B cell (primary cell): ENCODE measurements around the gene ADCY1. TPM values are rescaled to one million over a fixed set of nuclear protein-coding genes. Genes with fewer than 3 reads are reported as not detected.

Source experiments
- ATAC-seq: fragments of 200-7000 bp; cut with Tn5 transposase; one replicate; pipeline ENCODE4 v1.10.0; 2021; ENCODE audit warnings: low read depth, mild to moderate bottlenecking, moderate number of reproducible peaks, moderate library complexity
- CTCF ChIA-PET: fragments of 350-600 bp; sonication (Branson Sonifier 250); formaldehyde crosslinking; loops from one replicate; lab custom pipeline; 2021; ENCODE audit warnings: antibody characterized with exemption, inconsistent platforms; lab: Charles Lee
- POLR2A ChIA-PET: fragments of 350-600 bp; sonication (Branson Sonifier 250); formaldehyde crosslinking; loops from one replicate; lab custom pipeline; 2021; ENCODE audit warnings: antibody characterized with exemption; lab: Charles Lee
- DNase-seq: peaks from one replicate; pipeline ENCODE4 v3.0.0; 2013
- H2AFZ ChIP-seq: 2 replicates; pipeline ENCODE4 v1.6.1; 2012; ENCODE audit warnings: mild to moderate bottlenecking, low read depth, low read length; ENCODE audit not compliant: insufficient read depth, poor library complexity, severe bottlenecking
- H3K27ac ChIP-seq, 2 donors: 1 replicate in 1 of 2; 2 replicates in 1 of 2; pipeline ENCODE4 v1.5.1; 2012 to 2013; ENCODE audit warnings: low read length in 2 of 2, mild to moderate bottlenecking in 2 of 2, moderate library complexity in 1 of 2
- H3K27me3 ChIP-seq, 4 experiments: fragments of 200-600 bp in 1 of 4; sonication (generic) in 1 of 4; replicated peaks in 1 of 4; 1 replicate in 2 of 4; 2 replicates in 2 of 4; pipeline versions ENCODE4 v1.6.1 to v1.7.0; 2013 to 2016; ENCODE audit warnings: low read length in 3 of 4, mild to moderate bottlenecking in 2 of 4, mixed read lengths in 1 of 4, moderate library complexity in 1 of 4; ENCODE audit not compliant: insufficient read depth in 4 of 4, control insufficient read depth in 3 of 4; ENCODE audit errors: control extremely low read depth in 1 of 4
- H3K36me3 ChIP-seq, 2 experiments: replicated peaks in 1 of 2; 1 replicate in 1 of 2; 2 replicates in 1 of 2; pipeline versions ENCODE4 v1.6.1 to v1.7.1; 2013; ENCODE audit warnings: low read length in 1 of 2; ENCODE audit not compliant: insufficient read depth in 2 of 2, control insufficient read depth in 1 of 2; ENCODE audit errors: control extremely low read depth in 1 of 2, extremely low read depth in 1 of 2
- H3K4me1 ChIP-seq, 2 donors: fragments of 200-600 bp in 1 of 2; sonication (generic) in 1 of 2; 1 replicate in 1 of 2; 2 replicates in 1 of 2; pipeline versions ENCODE4 v1.5.1 to v1.6.1; 2013 to 2017; ENCODE audit warnings: low read length in 2 of 2; ENCODE audit not compliant: control insufficient read depth in 2 of 2, insufficient read depth in 2 of 2
- H3K4me2 ChIP-seq: replicated peaks from 2 replicates; pipeline ENCODE3; 2012; ENCODE audit warnings: mild to moderate bottlenecking, low read depth, low read length; ENCODE audit not compliant: poor library complexity, severe bottlenecking
- H3K4me3 ChIP-seq, 5 experiments: fragments of 200-600 bp in 1 of 5; sonication (generic) in 1 of 5; 1 replicate in 3 of 5; 2 replicates in 2 of 5; pipeline versions ENCODE4 v1.5.1 to v1.7.0; 2011 to 2016; ENCODE audit warnings: low read length in 4 of 5, mild to moderate bottlenecking in 4 of 5, low read depth in 2 of 5, control low read depth in 1 of 5, moderate library complexity in 1 of 5; ENCODE audit not compliant: insufficient read depth in 1 of 5; ENCODE audit errors: control extremely low read depth in 1 of 5, extremely low read depth in 1 of 5
- H3K79me2 ChIP-seq: fragments of 200-600 bp; sonication (generic); one replicate; pipeline ENCODE4 v1.6.0; 2016; ENCODE audit warnings: low read length; ENCODE audit not compliant: control insufficient read depth, insufficient read depth
- H3K9ac ChIP-seq: fragments of 200-600 bp; sonication (generic); 2 replicates; pipeline ENCODE4 v1.6.1; 2017; ENCODE audit warnings: mild to moderate bottlenecking, low read length, moderate library complexity
- H3K9me3 ChIP-seq, 3 donors: one replicate each; pipeline versions ENCODE4 v1.6.1 to v1.7.1; 2013; ENCODE audit warnings: low read length in 2 of 3; ENCODE audit not compliant: control insufficient read depth in 2 of 3, insufficient read depth in 1 of 3; ENCODE audit errors: control extremely low read depth in 1 of 3
- H4K20me1 ChIP-seq: 2 replicates; pipeline ENCODE4 v1.6.0; 2012; ENCODE audit warnings: mild to moderate bottlenecking, low read length; ENCODE audit not compliant: insufficient read depth, control insufficient read depth, poor library complexity, severe bottlenecking
- H3K27ac Mint-ChIP-seq: one replicate; pipeline ENCODE4 v1.8.0; 2021; ENCODE audit warnings: mixed read lengths
- H3K27me3 Mint-ChIP-seq: one replicate; pipeline ENCODE4 v1.8.0; 2021; ENCODE audit warnings: mixed read lengths
- H3K4me1 Mint-ChIP-seq: one replicate; pipeline ENCODE4 v1.8.0; 2021; ENCODE audit warnings: mixed read lengths
- H3K4me3 Mint-ChIP-seq: one replicate; pipeline ENCODE4 v1.8.0; 2021; ENCODE audit warnings: mixed read lengths
- H3K9me3 Mint-ChIP-seq: one replicate; pipeline ENCODE4 v1.8.0; 2022; ENCODE audit warnings: mixed read lengths; ENCODE audit not compliant: insufficient read depth
- CTCF ChIP-seq: fragments of 200-600 bp; IDR thresholded peaks from one replicate; pipeline ENCODE4 v1.8.0; 2022; ENCODE audit warnings: antibody characterized with exemption, mild to moderate bottlenecking
- EZH2 ChIP-seq: IDR thresholded peaks from 2 replicates; pipeline ENCODE4 v1.6.1; 2012; ENCODE audit warnings: borderline replicate concordance, low read depth, mild to moderate bottlenecking, moderate library complexity, low read length; ENCODE audit not compliant: insufficient read depth, poor library complexity, severe bottlenecking
- WGBS: methylation state at CpG from one replicate; pipeline ENCODE4 v1.1.5; 2013; ENCODE audit warnings: missing lambda C conversion rate; ENCODE audit not compliant: insufficient coverage; 5-methylcytosine and 5-hydroxymethylcytosine counted together
- intact Hi-C: fragments of 100-400 bp; cut with micrococcal nuclease; formaldehyde crosslinking; loops from one replicate; pipeline ENCODE4 v1.10.0; 2022
- polyA plus RNA-seq: library from polyadenylated mRNA; depleted of rRNA; stranded (reverse); fragments of >200 nt; gene quantifications from 2 replicates; pipeline ENCODE4 v1.2.3, GENCODE V29; 2012
- total RNA-seq, 2 donors: library from RNA; stranded (reverse); fragments of 120-200 nt in 1 of 2; gene quantifications; 1 replicate in 1 of 2; 2 replicates in 1 of 2; pipeline versions ENCODE4 v1.2.3 to v1.2.4, GENCODE V29; 2013 to 2022

The ADCY1 gene
- total and polyA plus RNA-seq, 2 donors (not counting 1 experiment from before 2014, with no cell fraction given): 0.05 to 0.12 TPM

GRCh38 chr7:45661302-45661995 lies 87.3 kb downstream of the ADCY1 start:
- Histone ChIP-seq H3K4me3 (no peak overlapping the region), H3K9me3 (peaks cover 0 to 10% (median 0%) of the 10 kb centered on the region in 3 donors), H3K4me1 (no peaks in the 10 kb centered on the region), H3K79me2 (no peaks in the 10 kb centered on the region), H2AFZ (no peak overlapping the region), H3K4me2 (no peak overlapping the region), H3K9ac (no peak overlapping the region), H4K20me1 (no peaks in the 10 kb centered on the region), H3K36me3 (no peaks in the 10 kb centered on the region), H3K27ac (no peak overlapping the region), H3K27me3 (no peaks in the 10 kb centered on the region)
- TF ChIP-seq CTCF (no peak), EZH2 (no peak)
- H3K27me3 Mint-ChIP-seq: no peaks in the 10 kb centered on the region
- no peak overlapping the region for H3K4me3 Mint-ChIP-seq
- DNase-seq (no peak), ATAC-seq (no peak)
- no peak overlapping the region for H3K27ac Mint-ChIP-seq
- H3K4me1 Mint-ChIP-seq: no peaks in the 10 kb centered on the region
- intact Hi-C loops: no loop called here
- 88% methylated on average over 12 of the region's 16 CpGs for WGBS
- no peaks in the 10 kb centered on the region for H3K9me3 Mint-ChIP-seq
- POLR2A ChIA-PET: no interaction called here
- CTCF ChIA-PET: no interaction called here

- no peak overlapping the region for H3K4me3 ChIP-seq
These were observed 87.8 kb downstream of the ADCY1 start for GRCh38 chr7:45662018-45662417.

More at GRCh38 chr7:45662018-45662417, 87.8 kb downstream of the ADCY1 start:
- Mint-ChIP-seq H3K27ac (no peak overlapping the region), H3K9me3 (no peaks in the 10 kb centered on the region), H3K4me1 (no peaks in the 10 kb centered on the region), H3K4me3 (no peak overlapping the region), H3K27me3 (no peaks in the 10 kb centered on the region)
- peaks cover 0 to 10% (median 0%) of the 10 kb centered on the region in 3 donors for H3K9me3 ChIP-seq
- no peak for TF ChIP-seq CTCF
- no peak for TF ChIP-seq EZH2
- ATAC-seq (no peak), DNase-seq (no peak)
- H3K36me3 ChIP-seq: no peaks in the 10 kb centered on the region
- H3K9ac ChIP-seq: no peak overlapping the region
- no peak overlapping the region for H2AFZ ChIP-seq
- WGBS: 97% methylated on average over 6 of the region's 6 CpGs
- no peaks in the 10 kb centered on the region for H3K27me3 ChIP-seq
- H3K4me2 ChIP-seq: no peak overlapping the region
- H4K20me1 ChIP-seq: no peaks in the 10 kb centered on the region
- intact Hi-C loops: loop anchor here (2.0 kb wide), 1 partner anchor 193 kb away; no protein-coding TSS in a partner anchor
- no peaks in the 10 kb centered on the region for H3K79me2 ChIP-seq
- ChIA-PET POLR2A (no interaction called here), CTCF (no interaction called here)
- H3K4me1 ChIP-seq: no peaks in the 10 kb centered on the region
- H3K27ac ChIP-seq: no peak overlapping the region
